HG02678 (cell line): ENCODE results near the gene GIN1.

Experiments used
- ATAC-seq: cut with Tn5 transposase; IDR thresholded peaks from one replicate; pipeline ENCODE4 v1.9.1; 2021; ENCODE audit warnings: mild to moderate bottlenecking, moderate library complexity; ENCODE audit not compliant: unreplicated experiment

The GIN1 gene

GRCh38 chr5:103041071-103041676, 78.8 kb downstream of the GIN1 start:
- no peak for ATAC-seq

GRCh38 chr5:103037673-103038455, 82.1 kb downstream of the GIN1 start:
- ATAC-seq: no peak

- ATAC-seq: no peak
These were observed 83.3 kb downstream of the GIN1 start for GRCh38 chr5:103036601-103037000.
